OCI-LY1 (cell line): ENCODE measurements around the gene PAK5.

Experiments used
- H2AFZ ChIP-seq: fragments of 200-600 bp; sonication (generic), shearing (Covaris generic); 2 replicates; pipeline ENCODE4 v1.6.0; 2014; ENCODE audit warnings: antibody characterized with exemption, mild to moderate bottlenecking, low read length
- H3F3A ChIP-seq: fragments of 200-600 bp; sonication (generic), shearing (Covaris generic); 2 replicates; pipeline ENCODE4 v1.6.0; 2014; ENCODE audit warnings: mild to moderate bottlenecking, antibody characterized with exemption, low read length, moderate library complexity; ENCODE audit not compliant: insufficient read depth
- H3K27ac ChIP-seq: fragments of 200-600 bp; sonication (generic); 2 replicates; pipeline ENCODE4 v1.5.1; 2014; ENCODE audit warnings: low read length, mixed run types, mild to moderate bottlenecking, low read depth; ENCODE audit not compliant: poor library complexity, severe bottlenecking
- H3K27me3 ChIP-seq: fragments of 200-600 bp; sonication (generic); 2 replicates; pipeline ENCODE4 v1.6.0; 2014; ENCODE audit warnings: antibody characterized with exemption, mild to moderate bottlenecking, low read length, moderate library complexity; ENCODE audit not compliant: insufficient read depth
- H3K36me3 ChIP-seq: fragments of 200-600 bp; sonication (generic); 2 replicates; pipeline ENCODE4 v1.6.1; 2014; ENCODE audit warnings: mild to moderate bottlenecking, antibody characterized with exemption, low read length, moderate library complexity, mixed read lengths; ENCODE audit not compliant: insufficient read depth
- H3K4me1 ChIP-seq: fragments of 200-600 bp; sonication (generic); 2 replicates; pipeline ENCODE4 v1.5.1; 2014; ENCODE audit warnings: mild to moderate bottlenecking, low read length, moderate library complexity; ENCODE audit not compliant: insufficient read depth, severe bottlenecking
- H3K4me2 ChIP-seq: fragments of 200-600 bp; sonication (generic), shearing (Covaris generic); 2 replicates; pipeline ENCODE4 v1.6.1; 2014; ENCODE audit warnings: low read length
- H3K4me3 ChIP-seq: fragments of 200-600 bp; sonication (generic); 2 replicates; pipeline ENCODE4 v1.5.1; 2014; ENCODE audit warnings: low read length, low read depth, mild to moderate bottlenecking, mixed read lengths; ENCODE audit not compliant: poor library complexity, severe bottlenecking
- H3K79me2 ChIP-seq: fragments of 200-600 bp; shearing (Covaris generic); 2 replicates; pipeline ENCODE4 v1.6.1; 2016; ENCODE audit warnings: mixed run types, low read length, mixed read lengths; ENCODE audit not compliant: insufficient read depth
- H3K9ac ChIP-seq: fragments of 200-600 bp; sonication (generic), shearing (Covaris generic); 2 replicates; pipeline ENCODE4 v1.6.1; 2014; ENCODE audit warnings: mild to moderate bottlenecking, low read length, mixed read lengths
- H3K9me2 ChIP-seq: fragments of 200-600 bp; sonication (generic), shearing (Covaris generic); 2 replicates; pipeline ENCODE4 v1.6.1; 2014; ENCODE audit warnings: low read depth, mild to moderate bottlenecking, low read length, mixed read lengths
- H3K9me3 ChIP-seq: fragments of 200-600 bp; shearing (Covaris generic); 2 replicates; pipeline ENCODE4 v1.6.1; 2014; ENCODE audit warnings: low read length, mixed read lengths
- H4K20me1 ChIP-seq: fragments of 200-600 bp; sonication (generic), shearing (Covaris generic); 2 replicates; pipeline ENCODE4 v1.6.0; 2016; ENCODE audit warnings: mild to moderate bottlenecking, low read length; ENCODE audit not compliant: insufficient read depth
- EZH2 ChIP-seq: fragments of 200-600 bp; sonication (generic), shearing (Covaris generic); IDR thresholded peaks from 2 replicates; pipeline ENCODE4 v1.8.0; 2017; ENCODE audit warnings: borderline replicate concordance, mixed run types, mild to moderate bottlenecking, antibody characterized with exemption, low read length, moderate library complexity, mixed read lengths
- TF ChIP-seq, protein P1 (sequence below): fragments of 200-600 bp; sonication (generic), shearing (Covaris generic); IDR thresholded peaks from 2 replicates; pipeline ENCODE4 v1.5.1; 2017; ENCODE audit warnings: mild to moderate bottlenecking, antibody characterized with exemption, low read length, moderate library complexity, mixed read lengths

Gene PAK5

GRCh38 chr20:9699181-9699580 is 139.7 kb downstream of the PAK5 start:
- no peaks in the 10 kb centered on the region for H3F3A ChIP-seq
- H3K4me3 ChIP-seq = no peak overlapping the region
- H3K79me2 ChIP-seq = no peaks in the 10 kb centered on the region
- no peaks in the 10 kb centered on the region for H3K27me3 ChIP-seq
- H3K9me3 ChIP-seq = no peaks in the 10 kb centered on the region
- H3K36me3 ChIP-seq = no peaks in the 10 kb centered on the region
- H4K20me1 ChIP-seq = no peaks in the 10 kb centered on the region
- no peak overlapping the region for H3K4me2 ChIP-seq
- H3K9ac ChIP-seq = no peak overlapping the region
- no peak overlapping the region for H2AFZ ChIP-seq
- no peak overlapping the region for H3K27ac ChIP-seq
- TF ChIP-seq EZH2 = no peak
- TF ChIP-seq, protein P1, sequence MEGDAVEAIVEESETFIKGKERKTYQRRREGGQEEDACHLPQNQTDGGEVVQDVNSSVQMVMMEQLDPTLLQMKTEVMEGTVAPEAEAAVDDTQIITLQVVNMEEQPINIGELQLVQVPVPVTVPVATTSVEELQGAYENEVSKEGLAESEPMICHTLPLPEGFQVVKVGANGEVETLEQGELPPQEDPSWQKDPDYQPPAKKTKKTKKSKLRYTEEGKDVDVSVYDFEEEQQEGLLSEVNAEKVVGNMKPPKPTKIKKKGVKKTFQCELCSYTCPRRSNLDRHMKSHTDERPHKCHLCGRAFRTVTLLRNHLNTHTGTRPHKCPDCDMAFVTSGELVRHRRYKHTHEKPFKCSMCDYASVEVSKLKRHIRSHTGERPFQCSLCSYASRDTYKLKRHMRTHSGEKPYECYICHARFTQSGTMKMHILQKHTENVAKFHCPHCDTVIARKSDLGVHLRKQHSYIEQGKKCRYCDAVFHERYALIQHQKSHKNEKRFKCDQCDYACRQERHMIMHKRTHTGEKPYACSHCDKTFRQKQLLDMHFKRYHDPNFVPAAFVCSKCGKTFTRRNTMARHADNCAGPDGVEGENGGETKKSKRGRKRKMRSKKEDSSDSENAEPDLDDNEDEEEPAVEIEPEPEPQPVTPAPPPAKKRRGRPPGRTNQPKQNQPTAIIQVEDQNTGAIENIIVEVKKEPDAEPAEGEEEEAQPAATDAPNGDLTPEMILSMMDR = no peak
- no peaks in the 10 kb centered on the region for H3K4me1 ChIP-seq
- no peaks in the 10 kb centered on the region for H3K9me2 ChIP-seq

GRCh38 chr20:9689041-9689440 is 149.8 kb downstream of the PAK5 start:
- H3K9ac ChIP-seq = no peak overlapping the region
- no peaks in the 10 kb centered on the region for H3K9me2 ChIP-seq
- H3K36me3 ChIP-seq = no peaks in the 10 kb centered on the region
- TF ChIP-seq, protein P1 = no peak
- TF ChIP-seq EZH2 = no peak
- no peaks in the 10 kb centered on the region for H3F3A ChIP-seq
- no peaks in the 10 kb centered on the region for H3K79me2 ChIP-seq
- no peak overlapping the region for H3K27ac ChIP-seq
- H4K20me1 ChIP-seq = no peaks in the 10 kb centered on the region
- H2AFZ ChIP-seq = no peak overlapping the region
- H3K4me1 ChIP-seq = no peaks in the 10 kb centered on the region
- H3K9me3 ChIP-seq = no peaks in the 10 kb centered on the region
- H3K4me2 ChIP-seq = no peak overlapping the region
- no peak overlapping the region for H3K4me3 ChIP-seq
- no peaks in the 10 kb centered on the region for H3K27me3 ChIP-seq

- Histone ChIP-seq H3K4me3 (no peak overlapping the region), H4K20me1 (no peaks in the 10 kb centered on the region)
- TF ChIP-seq, protein P1 = no peak
- TF ChIP-seq EZH2 = no peak
These were observed 152.0 kb downstream of the PAK5 start for GRCh38 chr20:9686866-9687265.

More at GRCh38 chr20:9686866-9687265, 152.0 kb downstream of the PAK5 start:
- Histone ChIP-seq H3K9ac (no peak overlapping the region), H3F3A (no peaks in the 10 kb centered on the region), H3K79me2 (no peaks in the 10 kb centered on the region), H3K9me3 (no peaks in the 10 kb centered on the region), H3K27me3 (no peaks in the 10 kb centered on the region), H3K9me2 (no peaks in the 10 kb centered on the region), H3K4me1 (no peaks in the 10 kb centered on the region), H2AFZ (no peak overlapping the region), H3K4me2 (no peak overlapping the region), H3K27ac (no peak overlapping the region), H3K36me3 (no peaks in the 10 kb centered on the region)
